Body of pancreas (tissue), 4 donors: ENCODE results near the gene SLC7A6OS.

Experiments used
- CTCF ChIP-seq, 7 experiments: fragments of 450-650 bp in 4 of 7; fragments of 200-600 bp in 3 of 7; sonication (generic) in 3 of 7; IDR thresholded peaks; one replicate each; pipeline ENCODE4 v1.5.1; 2016 to 2019; ENCODE audit warnings: antibody characterized with exemption in 7 of 7
- POLR2A ChIP-seq, 3 donors: fragments of 450-650 bp; IDR thresholded peaks; one replicate each; pipeline ENCODE4 v1.6.1; 2016; ENCODE audit warnings: antibody characterized with exemption in 3 of 3, mild to moderate bottlenecking in 2 of 3

GRCh38 chr16:68345958-68346635 is 35.4 kb upstream of the SLC7A6OS start:
- TF ChIP-seq POLR2A (IDR thresholded peaks at IDR 0.05): no peak
- TF ChIP-seq CTCF (IDR thresholded peaks at IDR 0.05): no peak
